ENCODE data around the gene PGM3. TPM values are rescaled to one million over a fixed set of nuclear protein-coding genes. Genes with fewer than 3 reads are reported as not detected.

The PGM3 gene
- total and polyA plus RNA-seq, 7 donors = 7.2 to 16.2 (median 10.4) TPM

DNA sequence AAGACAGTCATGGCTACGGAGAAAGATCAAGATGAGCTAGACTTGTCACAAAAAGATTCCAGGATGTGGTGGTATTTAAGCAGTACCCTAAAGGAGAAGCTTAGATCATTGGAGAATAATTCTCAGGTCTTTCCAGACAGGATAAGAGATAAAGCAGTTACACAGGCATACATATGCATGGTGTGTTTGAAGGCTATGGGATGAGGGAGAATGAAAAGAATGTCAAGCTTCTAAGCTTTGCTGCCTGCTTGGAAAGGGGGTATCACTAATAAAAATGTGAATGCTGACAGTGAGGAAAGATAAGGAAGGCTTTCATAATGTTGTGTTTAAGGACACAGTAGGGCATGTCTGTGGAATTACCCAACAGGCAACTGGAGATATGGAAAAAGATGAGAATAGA, 28.2 kb upstream of the PGM3 start:
- Histone ChIP-seq H3K27me3 (no peaks in the 10 kb centered on the region), H3K9me3 (no peaks in the 10 kb centered on the region), H3K4me3 (no peak overlapping the region), H3K27ac (no peak overlapping the region), H3K4me1 (no peaks in the 10 kb centered on the region), H3K36me3 (no peaks in the 10 kb centered on the region)
- DNase-seq = no peak
- intact Hi-C loops (cut with DNase I) = loop anchor here (10.0 kb wide), 1 partner anchor 214 kb away; the partner anchor contains the start of gene ME1
- 89 to 92% methylated on average over 1 of the region's 1 CpG for WGBS, 2 donors
- TF ChIP-seq POLR2AphosphoS5 (IDR thresholded peaks at IDR 0.05) (no peak), EP300 (IDR thresholded peaks at IDR 0.05) (no peak), CTCF (IDR thresholded peaks at IDR 0.05) (no peak), POLR2A (IDR thresholded peaks at IDR 0.05) (no peak)

DNA sequence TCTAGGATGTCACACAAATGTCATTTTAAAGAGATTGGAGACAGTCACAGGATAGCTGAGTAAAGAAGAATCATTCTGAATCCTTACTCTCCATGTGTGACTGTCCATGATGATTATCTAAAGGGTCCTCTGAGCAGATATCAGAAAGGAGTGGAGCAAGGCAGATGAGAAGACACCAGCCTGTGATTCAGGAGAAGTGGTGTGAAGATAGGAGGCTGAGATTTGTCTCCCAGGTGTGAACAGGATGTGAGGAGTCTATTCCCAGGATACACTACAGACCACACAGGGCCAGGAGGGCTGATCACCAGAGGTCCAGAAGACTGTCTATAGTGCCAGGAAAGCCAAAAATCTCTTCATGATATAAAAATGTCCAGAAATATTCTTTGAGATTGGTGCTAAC, 27.1 kb upstream of the PGM3 start:
- intact Hi-C loops (cut with DNase I) = loop anchor here (10.0 kb wide), 1 partner anchor 215 kb away; the partner anchor contains the start of gene ME1
- DNase-seq = no peak
- TF ChIP-seq POLR2A (IDR thresholded peaks at IDR 0.05) (no peak), POLR2AphosphoS5 (IDR thresholded peaks at IDR 0.05) (no peak), CTCF (IDR thresholded peaks at IDR 0.05) (no peak), EP300 (IDR thresholded peaks at IDR 0.05) (no peak)

GRCh38 chr6:83218646-83219045, 25.6 kb upstream of the PGM3 start:
- Histone ChIP-seq H3K4me3 (no peak overlapping the region), H3K9me3 (no peaks in the 10 kb centered on the region), H3K4me1 (no peaks in the 10 kb centered on the region), H3K27ac (no peak overlapping the region), H3K36me3 (no peaks in the 10 kb centered on the region), H3K27me3 (no peaks in the 10 kb centered on the region)
- TF ChIP-seq POLR2AphosphoS5 (IDR thresholded peaks at IDR 0.05) (no peak), CTCF (IDR thresholded peaks at IDR 0.05) (no peak), POLR2A (IDR thresholded peaks at IDR 0.05) (no peak), EP300 (IDR thresholded peaks at IDR 0.05) (no peak)
- intact Hi-C loops (cut with DNase I) = no loop called here
- 58 to 66% methylated on average over 3 of the region's 3 CpGs for WGBS, 2 donors
- DNase-seq = no peak

More for the DNA sequence above, 27.1 kb upstream of the PGM3 start:
- Histone ChIP-seq H3K27me3 (no peaks in the 10 kb centered on the region), H3K27ac (no peak overlapping the region), H3K36me3 (no peaks in the 10 kb centered on the region), H3K9me3 (no peaks in the 10 kb centered on the region), H3K4me3 (no peak overlapping the region), H3K4me1 (no peaks in the 10 kb centered on the region)

DNA sequence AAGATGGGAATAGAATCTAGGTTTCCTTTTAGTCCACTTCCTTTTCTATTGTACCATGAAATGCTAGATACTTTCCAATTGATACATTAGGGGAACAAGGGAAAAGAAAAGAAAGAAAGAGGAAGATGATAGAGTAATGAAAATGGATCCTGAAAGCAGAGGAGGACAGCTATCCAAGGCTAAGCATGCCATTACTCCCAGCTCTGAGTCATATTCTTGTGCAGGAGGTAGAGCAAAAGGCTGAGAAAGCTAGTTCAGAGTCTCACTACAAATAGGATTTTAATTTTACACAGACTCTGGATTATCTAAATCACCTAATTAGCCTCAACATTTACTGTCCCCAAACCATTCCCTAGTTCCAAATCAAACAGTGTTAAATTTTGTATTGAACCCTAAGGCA, 23.7 kb upstream of the PGM3 start:
- H3K4me3 ChIP-seq = no peak overlapping the region
- no peaks in the 10 kb centered on the region for H3K4me1 ChIP-seq
- H3K27ac ChIP-seq = no peak overlapping the region
- TF ChIP-seq POLR2AphosphoS5 (IDR thresholded peaks at IDR 0.05) = no peak
- TF ChIP-seq POLR2A (IDR thresholded peaks at IDR 0.05) = no peak
- no peak for TF ChIP-seq EP300 (IDR thresholded peaks at IDR 0.05)
- TF ChIP-seq CTCF (IDR thresholded peaks at IDR 0.05) = no peak
- no peak for DNase-seq
- H3K9me3 ChIP-seq = no peaks in the 10 kb centered on the region
- no peaks in the 10 kb centered on the region for H3K27me3 ChIP-seq
- intact Hi-C loops (cut with DNase I) = no loop called here
- H3K36me3 ChIP-seq = no peaks in the 10 kb centered on the region
